Skin epidermis (tissue), 12 donors: ENCODE results near the gene OR5F1.

Experiments
- H3K27ac ChIP-seq, 21 experiments: fragments of 200-600 bp; sonication (generic) in 11 of 21; one replicate each; pipeline ENCODE4 v1.5.0; 2020; ENCODE audit warnings: mild to moderate bottlenecking in 3 of 21, inconsistent platforms in 2 of 21, moderate library complexity in 2 of 21
- H3K4me3 ChIP-seq, 7 experiments: fragments of 200-600 bp; sonication (generic) in 2 of 7; one replicate each; pipeline ENCODE4 v1.5.0; 2020; ENCODE audit warnings: inconsistent platforms in 2 of 7, mild to moderate bottlenecking in 2 of 7, moderate library complexity in 1 of 7

The OR5F1 gene

GRCh38 chr11:55994525-55994924 lies at the start of gene OR5F1:
Gene OR5F1, minus strand, starts transcription at chr11:55994625. Its CDS starts 0 bp downstream, at chr11:55994625.
- Histone ChIP-seq H3K4me3 (no peak within 1 kb of the TSS), H3K27ac (no peak within 1 kb of the TSS)

DNA sequence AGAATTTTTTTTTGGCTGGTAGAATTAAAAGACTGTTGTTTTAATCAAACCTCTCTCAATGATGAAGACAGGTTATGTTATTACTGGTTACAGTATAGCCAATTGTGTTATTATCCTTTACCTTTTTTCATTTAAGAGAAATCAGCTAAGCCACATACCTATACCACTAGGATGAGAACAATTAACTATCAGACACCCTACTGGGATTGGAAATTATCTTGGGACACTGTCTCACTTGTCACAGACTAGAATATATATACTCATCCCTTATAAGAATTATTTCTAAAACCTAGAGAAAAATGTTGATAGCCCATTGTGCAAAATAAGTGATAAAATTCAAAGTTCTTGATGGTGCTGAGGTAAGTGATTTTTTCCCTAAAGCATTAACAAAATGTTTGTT lies 32.9 kb upstream of the OR5F1 start, which contains the start of gene OR5AS1:
OR5AS1 (plus strand) TSS at position 301 of the 400 bp plus-strand sequence. CDS start 2,765 bp downstream, outside the sequence.
- no peak within 1 kb of the TSS for H3K4me3 ChIP-seq
- no peak within 1 kb of the TSS for H3K27ac ChIP-seq

- Histone ChIP-seq H3K4me3 (no peak overlapping the region), H3K27ac (no peak overlapping the region)
These were observed 19.4 kb upstream of the OR5F1 start for GRCh38 chr11:56013805-56014204.

- H3K27ac ChIP-seq: no peak overlapping the region
- no peak overlapping the region for H3K4me3 ChIP-seq
These were observed 16.3 kb upstream of the OR5F1 start for GRCh38 chr11:56010716-56011115.

DNA sequence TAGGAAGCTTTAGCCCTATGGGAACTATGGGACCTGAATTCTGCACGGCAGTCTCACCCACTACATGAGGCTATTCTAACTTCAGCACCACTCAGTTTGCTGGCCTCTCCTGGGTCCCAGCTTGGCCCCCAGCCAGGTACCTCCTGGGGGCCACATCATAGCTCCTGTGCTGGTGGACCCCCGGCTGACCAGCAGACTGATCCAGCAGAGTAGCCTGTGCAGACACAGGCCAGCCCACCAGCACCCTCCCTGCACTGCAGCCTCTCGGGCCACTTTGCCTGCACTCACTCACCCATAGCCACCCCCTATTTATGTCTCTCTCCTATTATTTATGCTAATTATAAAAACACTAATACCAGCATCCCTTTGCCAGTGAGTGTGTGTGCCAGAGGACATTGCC lies 23.5 kb downstream of the OR5F1 start:
- no peak overlapping the region for H3K4me3 ChIP-seq
- no peak overlapping the region for H3K27ac ChIP-seq

DNA sequence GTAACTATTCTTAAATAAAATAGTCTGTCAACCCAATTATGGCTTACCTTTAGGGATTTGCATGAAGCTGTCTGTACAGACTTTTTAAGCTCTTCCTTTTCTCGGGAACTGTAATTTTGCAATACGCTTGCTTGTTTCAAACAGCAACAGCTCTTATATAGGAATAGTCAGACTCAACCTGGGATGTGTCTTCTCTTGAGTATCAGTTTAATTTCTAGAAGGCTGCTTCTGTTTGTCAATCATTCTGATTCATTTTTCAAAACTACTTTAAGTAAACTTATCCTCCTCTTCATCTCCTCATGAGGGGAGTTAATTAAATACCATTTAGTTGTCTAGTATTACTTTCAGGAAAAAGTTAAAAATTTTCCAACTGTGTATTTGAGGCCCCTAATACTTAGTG lies 24.6 kb downstream of the OR5F1 start, which contains the start of gene OR10AG1:
OR10AG1 (minus strand) TSS at position 101 of the 400 bp plus-strand sequence; CDS start at position 63, 38 bp downstream.
- H3K27ac ChIP-seq: no peak within 1 kb of the TSS

DNA sequence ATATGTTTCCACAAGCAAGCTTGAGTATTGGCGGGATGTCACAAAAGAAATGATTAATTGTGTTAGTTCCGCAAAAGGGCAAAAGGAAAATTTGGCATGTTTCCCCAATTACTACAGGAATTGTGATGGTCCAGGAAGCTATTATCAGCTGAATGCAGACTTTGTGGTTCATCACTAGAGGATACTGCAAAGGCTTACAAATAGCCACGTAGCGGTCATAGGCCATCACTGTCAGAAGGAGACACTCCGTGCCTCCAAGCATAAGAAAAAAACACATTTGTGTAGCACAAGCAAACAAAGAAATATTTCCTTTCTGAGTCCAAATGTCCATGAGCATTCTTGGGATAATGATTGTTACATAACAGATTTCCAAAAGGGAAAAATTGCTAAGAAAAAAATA lies 26.5 kb downstream of the OR5F1 start:
- Histone ChIP-seq H3K4me3 (no peak overlapping the region), H3K27ac (no peak overlapping the region)

More for the DNA sequence above, 24.6 kb downstream of the OR5F1 start, which contains the start of gene OR10AG1:
- H3K4me3 ChIP-seq: no peak within 1 kb of the TSS

DNA sequence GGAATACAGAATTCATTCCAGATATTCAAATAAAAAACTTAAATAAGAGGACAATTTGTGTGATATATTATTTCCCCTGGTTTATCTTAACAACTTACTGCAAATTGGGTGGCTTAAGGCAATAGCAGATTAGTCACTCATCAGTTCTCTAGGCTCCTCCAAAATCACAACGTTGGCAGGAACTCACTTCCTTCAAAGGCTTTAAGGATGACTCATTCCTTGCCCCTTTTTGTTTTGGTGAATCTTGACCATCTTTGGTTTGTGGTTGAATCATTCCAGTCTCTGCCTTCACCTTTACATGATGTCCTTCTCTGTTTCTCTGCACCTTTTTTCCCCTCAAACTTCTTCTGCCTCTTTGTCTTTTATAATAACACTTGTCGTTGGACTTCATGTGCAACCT lies 28.0 kb downstream of the OR5F1 start:
- Histone ChIP-seq H3K4me3 (no peak overlapping the region), H3K27ac (no peak overlapping the region)

- Histone ChIP-seq H3K27ac (no peak overlapping the region), H3K4me3 (no peak overlapping the region)
These were observed 37.9 kb downstream of the OR5F1 start for GRCh38 chr11:55956521-55956920.

- H3K4me3 ChIP-seq: no peak overlapping the region
These were observed 45.1 kb downstream of the OR5F1 start for GRCh38 chr11:55949330-55949729.

More at GRCh38 chr11:55949330-55949729, 45.1 kb downstream of the OR5F1 start:
- no peak overlapping the region for H3K27ac ChIP-seq
